Right lobe of liver (tissue), 6 donors: ENCODE results near the gene SIM2. TPM values are rescaled to one million over a fixed set of nuclear protein-coding genes. Genes with fewer than 3 reads are reported as not detected.

Experiments used
- ATAC-seq, 4 donors: fragments of 200-7000 bp; cut with Tn5 transposase; one replicate each; pipeline ENCODE4 v1.9.1; 2020; ENCODE audit warnings: mild to moderate bottlenecking in 4 of 4, moderate library complexity in 4 of 4
- DNase-seq, 3 donors: peaks; one replicate each; pipeline ENCODE4 v3.0.0-alpha.2; 2020
- H3K27ac ChIP-seq, 3 donors: fragments of 200-600 bp; one replicate each; pipeline ENCODE4 v1.8.0; 2022
- H3K27me3 ChIP-seq, 2 donors: fragments of 200-600 bp; one replicate each; pipeline ENCODE4 v1.8.0; 2022
- H3K36me3 ChIP-seq, 4 donors: fragments of 200-600 bp; sonication (generic) in 1 of 4; one replicate each; pipeline versions ENCODE4 v1.5.1 to v1.8.0; 2017 to 2022; ENCODE audit warnings: control low read depth in 1 of 4
- H3K4me1 ChIP-seq, 4 donors: fragments of 200-600 bp; sonication (generic) in 1 of 4; one replicate each; pipeline versions ENCODE4 v1.5.1 to v1.8.0; 2017 to 2022; ENCODE audit warnings: control low read depth in 1 of 4
- H3K4me3 ChIP-seq, 3 donors: fragments of 200-600 bp; one replicate each; pipeline ENCODE4 v1.8.0; 2022
- H3K9me3 ChIP-seq, 4 donors: fragments of 200-600 bp; sonication (generic) in 1 of 4; one replicate each; pipeline versions ENCODE4 v1.5.1 to v1.8.0; 2017 to 2022; ENCODE audit warnings: control low read depth in 1 of 4
- POLR2A ChIP-seq: fragments of 450-650 bp; IDR thresholded peaks from one replicate; pipeline ENCODE4 v1.6.1; 2017; ENCODE audit warnings: antibody characterized with exemption, mild to moderate bottlenecking
- WGBS: methylation state at CpG from one replicate; pipeline ENCODE4 v1.1.6; 2018; ENCODE audit warnings: low coverage, low lambda C conversion rate; ENCODE audit not compliant: insufficient coverage; ENCODE audit errors: missing lambda C conversion rate; 5-methylcytosine and 5-hydroxymethylcytosine counted together
- intact Hi-C, 2 donors: fragments of 100-400 bp; cut with DNase I; formaldehyde crosslinking; loops; one replicate each; pipeline versions ENCODE4 v1.11.2 to v1.14.1; 2022
- total RNA-seq, 6 experiments: library from RNA; depleted of rRNA in 2 of 6; stranded (reverse); fragments of >200 nt in 2 of 6; fragmentation: NEBNext Ultra II Directional in 3 of 6; extraction: Animal tissue kit (Norgen Biotek cat#: 25700) in 3 of 6; gene quantifications; one replicate each; pipeline versions ENCODE4 v1.1.0 to v1.2.4, GENCODE V29; 2016 to 2023
- TF ChIP-seq, protein P1 (sequence below), 4 donors: fragments of 200-600 bp in 3 of 4; fragments of 450-650 bp in 1 of 4; IDR thresholded peaks; one replicate each; pipeline versions ENCODE4 v1.5.1 to v1.8.0; 2016 to 2022; ENCODE audit warnings: antibody characterized with exemption in 4 of 4, mild to moderate bottlenecking in 2 of 4
- donor health status: DM: no; HTN: yes; CAD: no.
- donor health status: DM: no; HTN: no; CAD: no.
- donor health status: DM: no; HTN: no; CAD: no.
- donor health status: DM: no; HTN: yes; CAD: no.
- donor health status: DM: no; HTN: yes; CAD: no.

The SIM2 gene
- total RNA-seq, 6 experiments from 2014 or later, result not detected

DNA sequence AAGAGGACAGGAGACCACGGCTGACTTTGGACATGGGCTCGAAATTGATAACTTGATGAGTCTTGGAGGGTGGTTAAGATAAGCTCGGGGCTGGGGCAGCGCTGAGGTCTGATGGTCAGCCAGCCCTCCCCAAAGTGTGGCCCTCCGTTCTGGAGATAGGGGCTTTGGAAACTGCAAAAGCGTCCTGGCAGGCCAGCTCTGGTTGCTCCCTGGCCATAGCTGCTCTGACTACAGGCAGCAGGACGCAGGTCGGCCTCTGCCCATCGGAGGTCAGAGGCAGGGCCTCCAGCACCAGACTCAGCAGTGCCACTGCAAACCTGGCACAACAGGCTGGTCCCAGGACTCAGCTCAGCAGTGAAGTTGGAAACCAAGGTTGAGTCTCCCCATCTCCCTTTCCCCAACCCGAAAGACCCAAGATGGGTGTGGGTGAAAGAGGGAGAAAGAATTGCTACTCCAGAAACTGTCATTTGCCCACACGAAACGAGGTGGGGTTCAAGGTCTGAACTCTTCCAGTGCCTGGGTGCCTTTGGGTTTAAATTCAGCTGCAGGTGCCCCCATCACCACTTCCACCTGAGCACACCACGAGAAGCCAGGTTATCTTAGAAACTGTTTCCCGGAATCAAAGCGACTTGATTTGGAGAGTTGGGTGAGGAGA lies 4.8 kb downstream of the SIM2 start:
- 11% methylated on average over 8 of the region's 15 CpGs for WGBS
- Histone ChIP-seq H3K27me3 (peaks cover 34 to 87% of the 10 kb centered on the region in 2 donors), H3K4me3 (no peak overlapping the region), H3K27ac (no peak overlapping the region), H3K4me1 (peaks cover 0 to 37% (median 3%) of the 10 kb centered on the region in 4 donors), H3K36me3 (no peaks in the 10 kb centered on the region), H3K9me3 (no peaks in the 10 kb centered on the region)
- TF ChIP-seq POLR2A, result no peak
- TF ChIP-seq, protein P1, sequence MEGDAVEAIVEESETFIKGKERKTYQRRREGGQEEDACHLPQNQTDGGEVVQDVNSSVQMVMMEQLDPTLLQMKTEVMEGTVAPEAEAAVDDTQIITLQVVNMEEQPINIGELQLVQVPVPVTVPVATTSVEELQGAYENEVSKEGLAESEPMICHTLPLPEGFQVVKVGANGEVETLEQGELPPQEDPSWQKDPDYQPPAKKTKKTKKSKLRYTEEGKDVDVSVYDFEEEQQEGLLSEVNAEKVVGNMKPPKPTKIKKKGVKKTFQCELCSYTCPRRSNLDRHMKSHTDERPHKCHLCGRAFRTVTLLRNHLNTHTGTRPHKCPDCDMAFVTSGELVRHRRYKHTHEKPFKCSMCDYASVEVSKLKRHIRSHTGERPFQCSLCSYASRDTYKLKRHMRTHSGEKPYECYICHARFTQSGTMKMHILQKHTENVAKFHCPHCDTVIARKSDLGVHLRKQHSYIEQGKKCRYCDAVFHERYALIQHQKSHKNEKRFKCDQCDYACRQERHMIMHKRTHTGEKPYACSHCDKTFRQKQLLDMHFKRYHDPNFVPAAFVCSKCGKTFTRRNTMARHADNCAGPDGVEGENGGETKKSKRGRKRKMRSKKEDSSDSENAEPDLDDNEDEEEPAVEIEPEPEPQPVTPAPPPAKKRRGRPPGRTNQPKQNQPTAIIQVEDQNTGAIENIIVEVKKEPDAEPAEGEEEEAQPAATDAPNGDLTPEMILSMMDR (IDR thresholded peaks at IDR 0.05), result no peak
- DNase-seq, result no peak
- no peak for ATAC-seq
- intact Hi-C loops, result no loop called here

DNA sequence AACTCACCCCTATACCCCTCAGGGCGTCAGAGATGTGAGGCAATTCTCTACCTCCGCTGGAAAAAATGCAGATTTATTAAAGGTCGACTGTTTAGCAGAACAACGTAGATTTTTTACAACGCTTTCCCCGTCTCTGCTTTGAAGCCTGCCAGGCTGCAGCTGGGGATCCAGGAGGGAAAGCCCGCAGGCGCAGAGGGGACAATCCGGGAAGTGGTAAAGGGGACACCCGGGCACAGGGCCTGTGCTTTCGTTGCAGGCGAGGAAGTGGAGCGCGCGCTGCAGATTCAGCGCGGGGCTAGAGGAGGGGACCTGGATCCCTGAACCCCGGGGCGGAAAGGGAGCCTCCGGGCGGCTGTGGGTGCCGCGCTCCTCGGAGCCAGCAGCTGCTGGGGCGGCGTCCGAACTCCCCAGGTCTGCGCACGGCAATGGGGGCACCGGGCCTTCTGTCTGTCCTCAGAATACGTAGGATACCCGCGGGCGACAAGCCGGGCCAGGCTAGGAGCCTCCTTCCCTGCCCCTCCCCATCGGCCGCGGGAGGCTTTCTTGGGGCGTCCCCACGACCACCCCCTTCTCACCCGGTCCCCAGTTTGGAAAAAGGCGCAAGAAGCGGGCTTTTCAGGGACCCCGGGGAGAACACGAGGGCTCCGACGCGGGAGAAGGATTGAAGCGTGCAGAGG lies 5.5 kb downstream of the SIM2 start:
- no peak for ATAC-seq

DNA sequence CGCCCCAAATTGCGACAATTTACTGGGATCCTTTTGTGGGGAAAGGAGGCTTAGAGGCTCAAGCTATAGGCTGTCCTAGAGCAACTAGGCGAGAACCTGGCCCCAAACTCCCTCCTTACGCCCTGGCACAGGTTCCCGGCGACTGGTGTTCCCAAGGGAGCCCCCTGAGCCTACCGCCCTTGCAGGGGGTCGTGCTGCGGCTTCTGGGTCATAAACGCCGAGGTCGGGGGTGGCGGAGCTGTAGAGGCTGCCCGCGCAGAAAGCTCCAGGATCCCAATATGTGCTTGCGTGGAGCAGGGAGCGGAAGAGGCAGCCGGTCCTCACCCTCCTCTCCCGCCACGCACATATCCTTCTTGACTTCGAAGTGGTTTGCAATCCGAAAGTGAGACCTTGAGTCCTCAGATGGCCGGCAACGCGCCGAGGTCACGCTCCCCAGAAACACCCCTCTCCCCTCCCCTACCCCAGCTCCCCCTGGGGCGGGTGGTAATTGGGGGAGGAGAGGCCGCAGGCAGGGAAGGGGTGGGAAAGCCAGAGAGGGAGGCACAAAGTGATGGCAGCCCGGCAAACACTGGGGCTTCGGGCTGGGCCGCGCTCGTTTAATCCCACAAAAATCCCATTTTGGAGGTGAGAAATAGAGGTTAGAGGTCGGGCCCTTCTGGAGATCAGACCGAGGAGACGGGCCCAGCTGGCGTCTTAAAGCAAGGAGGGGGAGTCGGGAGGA lies 6.2 kb downstream of the SIM2 start:
- TF ChIP-seq, protein P1 (IDR thresholded peaks at IDR 0.05), result no peak
- no peak for TF ChIP-seq POLR2A
- H3K9me3 ChIP-seq, result no peaks in the 10 kb centered on the region
- peaks cover 40 to 91% of the 10 kb centered on the region in 2 donors for H3K27me3 ChIP-seq
- H3K27ac ChIP-seq, result no peak overlapping the region
- intact Hi-C loops, result no loop called here
- H3K36me3 ChIP-seq, result no peaks in the 10 kb centered on the region
- ATAC-seq (no peak), DNase-seq (peak in 1 of 3 donors; percentile 33)
- 4% methylated on average over 28 of the region's 39 CpGs for WGBS
- H3K4me3 ChIP-seq, result no peak overlapping the region
- peaks cover 0 to 36% (median 3%) of the 10 kb centered on the region in 4 donors for H3K4me1 ChIP-seq

More for the DNA sequence above, 5.5 kb downstream of the SIM2 start:
- TF ChIP-seq, protein P1 (IDR thresholded peaks at IDR 0.05), result no peak
- TF ChIP-seq POLR2A, result no peak
- H3K27me3 ChIP-seq, result peaks cover 38 to 91% of the 10 kb centered on the region in 2 donors
- intact Hi-C loops, result no loop called here
- no peak for DNase-seq
- no peaks in the 10 kb centered on the region for H3K36me3 ChIP-seq
- H3K4me3 ChIP-seq, result no peak overlapping the region
- H3K4me1 ChIP-seq, result peaks cover 0 to 37% (median 3%) of the 10 kb centered on the region in 4 donors
- no peaks in the 10 kb centered on the region for H3K9me3 ChIP-seq
- H3K27ac ChIP-seq, result no peak overlapping the region
- 9% methylated on average over 10 of the region's 49 CpGs for WGBS

DNA sequence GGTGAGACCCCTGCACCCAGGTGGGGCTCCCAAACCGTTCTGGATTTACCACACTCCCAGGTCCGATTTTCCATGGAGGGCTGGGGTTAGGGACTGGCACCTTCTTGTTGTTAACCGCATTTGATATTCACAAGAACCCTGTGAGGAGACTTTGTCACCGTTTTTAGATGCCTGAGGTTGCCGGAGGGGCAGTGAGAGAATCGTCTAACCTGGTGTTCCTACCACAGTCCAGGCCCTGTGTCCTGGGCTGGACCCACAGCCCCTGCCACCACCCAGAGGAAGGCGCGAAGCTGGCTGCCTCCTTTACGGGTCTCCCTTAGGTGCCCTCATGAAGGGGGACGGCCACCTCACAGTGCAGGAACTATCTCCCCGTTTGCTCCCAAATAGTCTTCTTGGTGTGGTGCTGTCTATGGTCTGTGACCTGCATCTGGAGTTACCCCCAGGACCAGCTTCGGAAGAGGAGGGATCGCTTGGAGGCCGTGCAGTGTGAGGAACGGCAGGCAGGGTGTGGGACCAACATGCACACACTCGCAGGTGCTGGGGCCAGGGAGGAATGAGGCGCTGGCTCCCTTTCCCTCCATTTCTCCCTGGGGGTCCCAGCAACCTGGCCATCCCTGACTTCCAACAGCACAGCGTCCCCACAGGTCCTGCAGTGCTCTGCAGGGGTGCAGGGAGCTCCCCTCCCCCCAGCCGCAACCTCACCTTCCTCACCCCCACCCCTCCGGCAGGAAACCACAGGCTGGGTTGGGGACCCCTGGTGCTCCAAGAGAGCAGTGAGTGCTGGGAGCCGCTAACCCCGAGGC lies 7.0 kb downstream of the SIM2 start:
- H3K27ac ChIP-seq, result no peak overlapping the region
- H3K4me3 ChIP-seq, result no peak overlapping the region
- ATAC-seq (no peak), DNase-seq (peak in 1 of 3 donors; percentile 30)
- WGBS, result 2% methylated on average over 4 of the region's 22 CpGs
- intact Hi-C loops, result no loop called here
- H3K4me1 ChIP-seq, result peaks cover 0 to 33% (median 3%) of the 10 kb centered on the region in 4 donors
- TF ChIP-seq POLR2A, result no peak
- TF ChIP-seq, protein P1 (IDR thresholded peaks at IDR 0.05), result peak in 1 of 4 donors; percentile 7
- H3K9me3 ChIP-seq, result no peaks in the 10 kb centered on the region
- H3K36me3 ChIP-seq, result no peaks in the 10 kb centered on the region
- H3K27me3 ChIP-seq, result peaks cover 33 to 91% of the 10 kb centered on the region in 2 donors
